Hippocampal formation (tissue), 2 donors: ENCODE measurements around the gene KCND2.
A peak's percentile ranks its signal among the peaks of the same experiment; 100 is the strongest.
"Not testable (repeated sequence)": the region's sequence is repeated elsewhere in the genome, so short reads cannot be mapped to it uniquely, and the experiment has no call there.

Experiments
- DNase-seq, 2 donors: peaks; one replicate each; lab custom pipeline; 2025; lab: John Stamatoyannopoulos, UW

Gene KCND2

DNA sequence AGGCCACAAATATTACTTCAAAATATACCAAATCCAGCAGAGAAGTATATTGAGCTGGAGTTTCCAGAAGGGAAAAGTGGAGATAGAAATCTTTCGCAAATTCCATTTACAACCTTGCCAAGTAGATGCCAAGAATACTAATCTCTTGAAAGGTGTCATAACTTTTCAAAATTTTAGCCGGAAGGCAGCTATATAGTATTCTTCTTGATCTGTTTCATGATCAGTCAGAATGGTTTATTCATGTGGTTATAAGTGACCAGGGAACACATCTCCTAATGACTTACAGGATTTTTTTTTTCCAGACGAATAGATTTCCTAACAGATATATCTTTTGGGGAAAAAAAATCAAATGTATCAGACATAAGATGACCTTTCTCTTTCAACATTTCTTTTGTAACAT lies 314.3 kb downstream of the KCND2 start:
- no peak for DNase-seq

- DNase-seq, result no peak
Observed at GRCh38 chr7:120588416-120588815, 315.4 kb downstream of the KCND2 start.

DNA sequence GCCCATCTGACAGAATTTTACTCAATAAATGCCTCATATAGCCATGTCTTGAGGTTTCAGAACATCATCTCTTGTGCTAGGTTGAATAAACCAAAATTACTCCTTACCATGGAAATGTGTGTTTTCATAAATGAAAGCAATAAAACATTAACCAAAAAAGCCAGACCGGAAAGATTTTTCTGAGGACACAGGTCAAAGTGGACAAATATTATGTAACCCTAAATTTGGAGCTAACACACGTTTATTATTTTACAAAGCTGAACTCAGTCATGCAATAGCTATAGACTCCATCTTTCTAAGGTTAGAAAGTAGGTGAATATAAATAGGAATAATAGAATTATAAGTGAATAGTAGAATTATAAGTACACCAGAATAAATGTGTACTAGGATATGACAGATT lies 315.9 kb downstream of the KCND2 start:
- DNase-seq, result no peak

DNA sequence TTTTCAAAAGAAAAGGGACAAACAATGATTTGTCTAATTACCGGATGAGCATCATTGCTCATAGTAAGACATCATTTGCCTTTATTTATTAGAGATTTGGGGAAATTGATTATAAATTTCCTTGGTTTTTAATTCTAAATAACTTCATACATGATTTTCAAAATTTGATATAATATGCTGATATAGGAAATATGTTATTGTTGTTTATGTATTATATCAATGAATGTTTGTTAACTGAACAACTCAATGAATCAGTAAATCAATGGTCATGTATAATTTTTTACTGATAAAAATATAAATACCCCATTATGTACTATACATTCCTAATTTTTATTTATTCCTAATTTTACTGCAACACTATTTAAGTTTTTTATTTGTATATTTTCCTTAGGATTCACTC lies 327.6 kb downstream of the KCND2 start:
- DNase-seq, result no peak

- DNase-seq, result no peak
Observed at GRCh38 chr7:120603366-120603765, 330.4 kb downstream of the KCND2 start.

DNA sequence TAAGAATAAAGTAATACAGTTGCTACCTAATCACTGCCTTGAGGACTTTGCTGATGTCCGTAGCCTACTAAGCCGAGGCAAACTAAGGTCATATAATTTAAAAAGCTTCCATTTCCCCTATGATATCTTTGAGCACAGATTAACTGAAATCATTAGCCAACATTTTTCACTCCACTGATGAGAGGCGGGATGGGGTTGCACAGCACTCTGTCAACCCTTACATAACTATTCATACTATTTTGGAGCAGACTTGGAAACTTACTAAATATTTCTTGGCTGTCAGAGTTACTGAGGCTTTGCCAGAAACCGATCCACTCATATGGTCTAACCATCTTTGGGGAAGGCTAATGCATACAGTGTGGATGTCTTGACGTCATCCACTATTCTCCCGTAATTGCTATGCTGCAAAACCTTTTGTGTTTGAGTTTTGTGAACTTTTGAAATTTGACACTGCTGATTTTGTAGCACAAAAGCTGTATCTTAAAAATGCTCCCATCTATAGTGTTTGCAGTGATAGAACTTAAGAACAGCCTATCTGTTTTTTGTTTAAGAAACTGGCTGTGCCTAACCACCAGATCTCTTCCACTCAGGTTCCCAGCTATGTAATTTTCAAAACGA lies 336.3 kb downstream of the KCND2 start:
- DNase-seq, result no peak

DNA sequence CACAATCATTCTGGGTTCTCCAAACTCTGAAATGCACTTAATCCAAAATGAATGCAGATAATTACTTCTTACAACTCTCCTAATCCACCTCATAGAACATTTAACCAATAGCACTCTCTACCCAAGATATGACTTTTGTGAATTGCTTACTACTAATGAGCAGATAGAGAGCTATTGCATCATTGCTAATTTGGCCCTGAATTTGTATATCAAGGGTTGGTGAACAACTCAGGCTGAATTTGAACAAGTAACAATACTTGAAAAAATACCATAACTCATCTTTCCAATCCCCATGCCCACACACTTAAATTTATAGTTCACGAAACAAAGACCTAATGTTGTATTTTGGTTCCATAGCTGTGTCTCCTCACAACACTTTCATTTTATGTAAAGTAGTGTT lies 339.0 kb downstream of the KCND2 start:
- no peak for DNase-seq

- DNase-seq, result no peak
Observed at GRCh38 chr7:120615703-120616102, 342.7 kb downstream of the KCND2 start.

GRCh38 chr7:120617275-120617674 lies 344.3 kb downstream of the KCND2 start:
- no peak for DNase-seq

- DNase-seq, result no peak
Observed at GRCh38 chr7:120628251-120628650, 355.3 kb downstream of the KCND2 start.

DNA sequence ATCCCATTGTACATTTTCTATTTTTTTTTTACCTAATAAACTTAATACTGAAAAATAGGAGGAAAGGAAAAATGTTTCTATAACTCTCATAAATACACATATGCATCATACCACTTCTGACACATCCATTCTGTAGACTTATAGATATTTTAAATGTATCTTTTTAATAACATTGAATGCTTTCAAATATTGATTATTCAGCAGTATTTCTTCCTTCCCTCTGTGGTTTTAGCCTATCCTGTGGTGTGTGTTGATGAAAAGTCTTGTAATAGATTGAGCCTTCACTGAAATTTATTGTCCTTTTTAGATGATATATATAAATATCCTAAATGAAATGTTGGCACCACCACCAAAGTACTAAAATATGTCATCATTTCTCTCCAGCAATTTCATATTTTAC lies 366.9 kb downstream of the KCND2 start:
- no peak for DNase-seq

DNA sequence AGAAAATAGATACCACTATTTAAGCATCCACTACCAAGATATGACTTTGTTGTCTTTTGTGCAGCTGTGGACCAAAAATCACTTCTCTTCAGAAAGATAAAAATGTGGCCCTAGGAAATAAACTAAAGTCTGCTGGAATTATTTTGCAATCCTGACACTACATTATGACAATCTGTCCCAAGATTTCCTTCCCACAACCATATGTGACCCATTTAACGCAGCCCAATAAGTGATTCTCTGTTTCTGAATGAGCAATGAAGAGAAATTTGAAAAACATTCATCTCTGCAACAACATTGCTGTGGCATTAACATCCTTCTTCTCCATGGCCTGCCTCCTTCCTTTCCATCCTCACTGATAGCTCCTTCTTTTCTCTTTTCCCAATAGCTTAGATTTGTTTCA lies 373.0 kb downstream of the KCND2 start:
- DNase-seq, result peak in 1 of 2 donors; percentile 23

DNA sequence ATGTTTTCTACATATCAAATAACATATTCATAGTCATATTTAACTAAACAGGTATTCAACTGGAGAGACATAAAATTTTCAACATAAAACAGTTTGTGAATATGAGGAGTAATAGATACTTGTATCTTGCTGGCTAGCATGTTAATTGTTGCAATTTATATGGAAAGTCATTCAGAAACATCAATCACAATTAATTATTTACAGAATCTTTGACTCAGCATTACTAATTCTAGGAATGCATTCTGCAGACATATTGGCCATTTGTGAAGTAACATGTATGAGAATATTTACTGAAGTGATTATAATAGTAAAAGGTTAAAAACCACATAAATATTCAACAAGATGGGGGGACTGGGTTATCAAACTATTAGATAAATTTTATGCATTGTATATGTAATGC lies 381.3 kb downstream of the KCND2 start:
- no peak for DNase-seq

DNA sequence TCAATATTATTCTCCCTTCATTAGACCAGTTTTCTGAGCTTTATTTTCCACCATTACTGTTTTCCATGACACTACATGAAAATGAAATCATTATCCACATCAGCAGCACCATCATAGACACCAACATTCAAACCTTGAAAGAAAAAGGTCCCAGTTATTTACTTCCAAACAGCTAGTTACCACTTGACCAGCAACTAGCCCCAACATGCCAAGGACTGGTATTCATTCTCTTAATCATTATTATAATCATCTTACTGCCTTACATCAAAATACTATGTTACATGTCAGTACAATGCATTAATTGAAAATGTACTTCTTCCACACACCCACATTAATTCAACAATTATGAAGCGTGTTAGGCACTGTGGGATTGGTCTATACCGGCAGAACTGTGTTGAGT lies 385.5 kb downstream of the KCND2 start:
- DNase-seq, result no peak

- DNase-seq, result no peak
Observed at GRCh38 chr7:120662291-120662690, 389.3 kb downstream of the KCND2 start.

DNA sequence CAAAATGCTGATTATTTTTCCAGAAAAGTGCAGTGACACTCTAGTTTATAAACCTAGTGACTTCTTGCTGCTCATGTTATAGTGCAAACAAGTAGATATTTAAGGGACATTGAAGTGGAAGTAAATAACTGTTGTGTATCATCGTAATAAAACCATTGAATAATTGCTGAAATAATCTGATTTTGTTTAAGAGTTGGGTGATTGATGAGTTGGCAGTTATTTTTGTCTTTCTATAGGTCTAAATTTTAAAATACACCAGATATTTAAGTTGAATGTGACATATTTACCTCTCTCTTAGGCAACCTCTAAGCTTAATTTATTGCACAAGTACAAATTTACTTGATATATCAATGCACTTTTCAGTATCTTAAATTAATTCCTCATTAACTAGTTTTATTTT lies 392.1 kb downstream of the KCND2 start:
- DNase-seq, result no peak

- no peak for DNase-seq
Observed at GRCh38 chr7:120675076-120675475, 402.1 kb downstream of the KCND2 start.

- no peak for DNase-seq
Observed at GRCh38 chr7:120677535-120677934, 404.6 kb downstream of the KCND2 start.

DNA sequence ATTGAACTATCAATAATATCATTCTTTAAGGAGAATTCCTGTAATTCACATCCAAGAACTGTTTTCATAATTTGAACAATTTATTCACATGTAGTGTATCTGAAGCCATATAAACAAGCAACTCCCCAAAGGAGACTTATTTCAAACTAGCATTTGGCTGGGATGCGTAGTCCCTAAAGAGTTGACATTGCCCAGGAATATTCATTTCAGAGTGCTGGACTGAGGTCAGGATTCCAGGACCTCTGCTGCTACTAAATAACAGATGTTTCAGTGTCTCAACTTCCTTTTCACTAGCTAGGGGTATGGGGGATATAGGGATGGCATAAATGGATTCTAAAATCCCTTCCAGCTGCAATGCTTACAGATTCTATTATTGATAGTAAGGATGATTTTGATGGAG lies 408.0 kb downstream of the KCND2 start:
- DNase-seq, result no peak

- no peak for DNase-seq
Observed at GRCh38 chr7:120684463-120684862, 411.5 kb downstream of the KCND2 start.

DNA sequence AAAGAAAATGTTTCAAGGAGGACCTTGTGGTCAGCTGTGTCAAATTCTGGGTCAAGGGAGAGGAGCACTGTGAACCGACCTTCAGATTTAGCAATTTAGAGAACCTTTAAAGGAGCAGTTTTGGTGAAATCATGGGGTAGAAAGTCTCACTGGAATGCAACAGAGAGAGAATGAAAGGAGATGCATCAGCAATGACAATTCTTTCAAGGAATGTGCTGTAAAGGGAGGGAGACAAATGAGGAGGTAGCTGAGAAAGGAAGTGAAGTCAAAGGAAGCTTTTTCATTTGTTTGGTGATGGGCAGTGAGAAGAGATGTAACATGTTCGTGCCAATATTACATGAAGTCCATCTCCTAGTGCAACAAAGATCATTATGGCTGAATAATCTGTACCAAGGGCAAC lies 418.9 kb downstream of the KCND2 start:
- DNase-seq, result no peak

DNA sequence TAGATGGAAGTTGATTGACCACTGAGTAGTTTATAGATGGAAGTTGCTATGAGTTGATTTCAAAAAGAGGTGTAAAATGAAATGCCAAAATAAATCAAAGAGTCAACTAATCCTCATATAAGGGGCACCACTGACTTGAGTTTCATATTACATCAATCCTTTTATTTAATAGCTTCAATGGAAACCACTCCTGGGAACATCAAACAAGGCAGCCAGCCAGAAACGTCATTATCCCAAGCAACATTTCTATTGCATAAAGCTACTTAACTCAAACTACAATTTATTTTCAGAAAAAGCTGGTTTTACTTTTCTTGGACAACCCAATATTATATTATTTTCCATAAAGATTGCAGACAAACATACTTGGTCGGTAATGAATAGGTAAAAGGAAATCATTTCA lies 422.9 kb downstream of the KCND2 start:
- DNase-seq, result no peak

DNA sequence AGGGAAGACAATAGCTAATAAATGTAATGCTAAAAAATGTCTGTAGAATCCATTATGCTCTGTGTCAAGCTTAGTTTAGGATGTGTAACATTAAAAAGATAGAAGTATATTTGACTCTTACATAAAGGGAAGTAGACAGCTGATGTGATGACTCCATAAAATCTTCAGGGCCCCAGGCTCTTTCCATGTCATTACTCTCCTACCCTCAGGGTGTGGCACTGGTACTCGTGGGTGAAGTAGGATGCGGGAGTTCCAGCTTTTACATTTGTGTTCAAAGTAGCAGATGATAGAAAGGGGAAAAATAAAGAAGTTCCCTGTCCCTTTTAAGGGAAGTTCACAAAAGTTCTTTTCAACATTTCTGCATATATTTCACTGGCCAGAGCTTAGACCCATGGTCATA lies 427.8 kb downstream of the KCND2 start:
- DNase-seq, result no peak

DNA sequence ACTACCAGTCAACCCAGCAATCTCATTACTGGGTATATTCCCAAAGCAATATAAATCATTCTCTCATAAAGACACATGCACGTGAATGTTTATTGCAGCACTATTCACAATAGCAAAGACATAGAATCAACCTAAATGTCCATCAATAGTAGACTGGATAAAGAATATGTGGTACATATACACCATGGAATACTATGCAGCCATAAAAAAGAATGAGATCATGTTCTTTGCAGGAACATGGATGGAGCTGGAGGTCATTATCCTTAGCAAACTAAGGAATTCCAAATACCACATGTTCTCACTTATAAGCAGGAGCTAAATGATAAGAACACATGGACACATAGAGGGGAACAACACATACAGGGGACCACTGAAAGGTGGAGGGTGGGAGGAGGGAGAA lies 429.4 kb downstream of the KCND2 start:
- DNase-seq, result not testable (repeated sequence)
